H1 (cell line): Measurements from ENCODE around the gene CYP2J2.

Experiments used
- CHD1 ChIP-seq: IDR thresholded peaks from 2 replicates; pipeline ENCODE4 v1.6.1; 2012; ENCODE audit warnings: low read depth, low read length, improper control_type of control experiment
- CHD2 ChIP-seq: IDR thresholded peaks from 2 replicates; pipeline ENCODE4 v1.6.1; 2012; ENCODE audit warnings: low read length, improper control_type of control experiment
- CREB1 ChIP-seq: IDR thresholded peaks from 2 replicates; pipeline ENCODE4 v1.6.1; 2012; ENCODE audit warnings: inconsistent platforms
- CTCF ChIP-seq, 3 experiments: IDR thresholded peaks; 1 replicate in 2 of 3; 2 replicates in 1 of 3; pipeline versions ENCODE4 v1.5.1 to v1.6.1; 2011; ENCODE audit warnings: low read length in 3 of 3, mild to moderate bottlenecking in 3 of 3, inconsistent platforms in 2 of 3, low read depth in 1 of 3, moderate library complexity in 1 of 3; ENCODE audit not compliant: insufficient read depth in 1 of 3; ENCODE audit errors: control extremely low read depth in 1 of 3
- EZH2 ChIP-seq: fragments of 200-600 bp; sonication (generic); IDR thresholded peaks from 2 replicates; pipeline ENCODE4 v1.7.1; 2012; ENCODE audit warnings: low read depth, mild to moderate bottlenecking, moderate library complexity, low read length, inconsistent platforms; ENCODE audit not compliant: severe bottlenecking
- GABPA ChIP-seq: IDR thresholded peaks from 2 replicates; pipeline ENCODE4 v1.6.1; 2011; ENCODE audit warnings: mild to moderate bottlenecking, low read length, moderate library complexity, borderline replicate concordance; ENCODE audit not compliant: insufficient read depth
- JUN ChIP-seq: IDR thresholded peaks from 2 replicates; pipeline ENCODE4 v1.6.1; 2011; ENCODE audit warnings: low read depth, mild to moderate bottlenecking, improper control_type of control experiment, low read length
- MAX ChIP-seq: IDR thresholded peaks from 2 replicates; pipeline ENCODE4 v1.6.1; 2012; ENCODE audit warnings: inconsistent platforms
- POLR2AphosphoS5 ChIP-seq: IDR thresholded peaks from 2 replicates; pipeline ENCODE4 v1.6.1; 2011; ENCODE audit warnings: low read depth, low read length
- SIN3A ChIP-seq, 2 experiments: IDR thresholded peaks in 1 of 2; conservative IDR thresholded peaks in 1 of 2; 2 replicates each; pipeline ENCODE4 v1.6.1; 2011 to 2012; ENCODE audit warnings: low read length in 2 of 2, improper control_type of control experiment in 1 of 2, low read depth in 1 of 2, mild to moderate bottlenecking in 1 of 2
- SP1 ChIP-seq: IDR thresholded peaks from 2 replicates; pipeline ENCODE4 v1.6.1; 2011; ENCODE audit warnings: low read depth, low read length
- SRF ChIP-seq: IDR thresholded peaks from 2 replicates; pipeline ENCODE4 v1.6.1; 2011; ENCODE audit warnings: mild to moderate bottlenecking, low read depth, low read length, moderate library complexity
- TAF1 ChIP-seq: IDR thresholded peaks from 2 replicates; pipeline ENCODE4 v1.6.1; 2011; ENCODE audit warnings: mild to moderate bottlenecking, low read depth, low read length

- TF ChIP-seq POLR2AphosphoS5, result no peak
- no peak for TF ChIP-seq SRF
- TF ChIP-seq CHD2, result no peak
- TF ChIP-seq CTCF (IDR thresholded peaks at IDR 0.05; ENCODE audit: control extremely low read depth in 1 of 3, insufficient read depth in 1 of 3, low read depth in 1 of 3, low read length in 3 of 3), result no peak
- no peak for TF ChIP-seq SP1
- TF ChIP-seq GABPA, result no peak
- TF ChIP-seq EZH2, result no peak
- no peak for TF ChIP-seq MAX
- TF ChIP-seq CHD1, result no peak
- no peak for TF ChIP-seq JUN
- TF ChIP-seq CREB1, result no peak
- no peak for TF ChIP-seq SIN3A (conservative IDR thresholded peaks at IDR 0.05 in 1 of 2, IDR thresholded peaks at IDR 0.05 in 1 of 2; ENCODE audit: low read depth in 1 of 2, low read length in 2 of 2)
- TF ChIP-seq TAF1, result no peak
Observed at GRCh38 chr1:59924653-59925052, 1.9 kb downstream of the CYP2J2 start.
